ENCODE measurements around the gene AKAP6.

DNA sequence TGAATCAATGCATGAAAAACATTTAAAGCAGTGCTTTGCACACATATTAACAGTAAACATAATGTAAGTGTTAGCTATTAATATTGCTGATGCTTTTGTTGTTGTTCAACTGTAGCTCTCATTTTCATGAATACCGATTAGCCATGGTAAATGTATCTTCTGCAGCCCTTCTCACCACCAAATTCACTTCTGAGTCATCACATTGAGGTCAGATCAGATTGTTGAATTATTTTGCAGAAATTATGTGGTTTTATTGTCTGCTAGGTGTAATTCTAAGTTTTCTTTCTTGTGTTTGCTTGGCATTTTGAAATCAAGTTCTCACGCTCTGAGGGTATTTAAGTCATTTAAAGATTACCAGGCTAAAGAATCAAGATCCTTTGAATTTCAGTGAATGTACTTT lies 74.6 kb downstream of the AKAP6 start:
- TF ChIP-seq, protein P1, sequence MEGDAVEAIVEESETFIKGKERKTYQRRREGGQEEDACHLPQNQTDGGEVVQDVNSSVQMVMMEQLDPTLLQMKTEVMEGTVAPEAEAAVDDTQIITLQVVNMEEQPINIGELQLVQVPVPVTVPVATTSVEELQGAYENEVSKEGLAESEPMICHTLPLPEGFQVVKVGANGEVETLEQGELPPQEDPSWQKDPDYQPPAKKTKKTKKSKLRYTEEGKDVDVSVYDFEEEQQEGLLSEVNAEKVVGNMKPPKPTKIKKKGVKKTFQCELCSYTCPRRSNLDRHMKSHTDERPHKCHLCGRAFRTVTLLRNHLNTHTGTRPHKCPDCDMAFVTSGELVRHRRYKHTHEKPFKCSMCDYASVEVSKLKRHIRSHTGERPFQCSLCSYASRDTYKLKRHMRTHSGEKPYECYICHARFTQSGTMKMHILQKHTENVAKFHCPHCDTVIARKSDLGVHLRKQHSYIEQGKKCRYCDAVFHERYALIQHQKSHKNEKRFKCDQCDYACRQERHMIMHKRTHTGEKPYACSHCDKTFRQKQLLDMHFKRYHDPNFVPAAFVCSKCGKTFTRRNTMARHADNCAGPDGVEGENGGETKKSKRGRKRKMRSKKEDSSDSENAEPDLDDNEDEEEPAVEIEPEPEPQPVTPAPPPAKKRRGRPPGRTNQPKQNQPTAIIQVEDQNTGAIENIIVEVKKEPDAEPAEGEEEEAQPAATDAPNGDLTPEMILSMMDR (IDR thresholded peaks at IDR 0.05) = no peak
- TF ChIP-seq POLR2A (IDR thresholded peaks at IDR 0.05) = no peak
